K562 (cell line): ENCODE measurements around the gene TMEM11.

Experiments used
- CTCF ChIP-seq, 3 experiments: IDR thresholded peaks in 2 of 3; conservative IDR thresholded peaks in 1 of 3; 2 replicates each; pipeline ENCODE4 v1.5.1; 2011 to 2012; ENCODE audit warnings: low read length in 3 of 3, mild to moderate bottlenecking in 3 of 3, control low read depth in 2 of 3, improper control_type of control experiment in 1 of 3, inconsistent platforms in 1 of 3, low read depth in 1 of 3, mixed read lengths in 1 of 3, moderate library complexity in 1 of 3; ENCODE audit not compliant: insufficient read depth in 2 of 3
- HDAC8 ChIP-seq: fragments of 450-650 bp; IDR thresholded peaks from 2 replicates; pipeline ENCODE4 v1.6.1; 2016; ENCODE audit warnings: mild to moderate bottlenecking, missing genetic modification characterization, moderate library complexity, missing compliant biosample characterization
- SIN3A ChIP-seq, 2 experiments: fragments of 150-350 bp in 1 of 2; IDR thresholded peaks; 2 replicates each; pipeline ENCODE4 v1.6.1; 2011 to 2016; ENCODE audit warnings: borderline replicate concordance in 2 of 2, low read depth in 2 of 2, low read length in 2 of 2, mild to moderate bottlenecking in 2 of 2, moderate library complexity in 2 of 2; ENCODE audit not compliant: control insufficient read depth in 1 of 2
- SLC30A9 ChIP-seq: fragments of 250-450 bp; sonication (Bioruptor Pico); IDR thresholded peaks from 2 replicates; pipeline ENCODE4 v1.8.0; 2022; ENCODE audit warnings: mild to moderate bottlenecking, moderate library complexity
- ZBTB11 ChIP-seq, 3 experiments: fragments of 200-800 bp in 1 of 3; fragments of 250-450 bp in 1 of 3; fragments of 450-650 bp in 1 of 3; sonication (Bioruptor Pico) in 1 of 3; sonication (Bioruptor generic) in 1 of 3; formaldehyde crosslinking in 1 of 3; IDR thresholded peaks; 2 replicates each; pipeline versions ENCODE4 v1.6.1 to v1.8.0; 2016 to 2022; ENCODE audit warnings: mild to moderate bottlenecking in 2 of 3, missing genetic modification characterization in 2 of 3, missing compliant biosample characterization in 1 of 3, moderate library complexity in 1 of 3
- ZNF3 ChIP-seq: fragments of 250-450 bp; sonication (Bioruptor Pico); IDR thresholded peaks from 2 replicates; pipeline ENCODE4 v1.5.0; 2021; ENCODE audit warnings: mild to moderate bottlenecking, moderate library complexity

GRCh38 chr17:21253646-21254441 is 39.9 kb upstream of the TMEM11 start:
- TF ChIP-seq SLC30A9 (no peak), HDAC8 (tag) (no peak), SIN3A (IDR thresholded peaks at IDR 0.05; ENCODE audit: borderline replicate concordance in 2 of 2, control insufficient read depth in 1 of 2, low read depth in 2 of 2, low read length in 2 of 2) (no peak), CTCF (IDR thresholded peaks at IDR 0.05 in 2 of 3, conservative IDR thresholded peaks at IDR 0.05 in 1 of 3; ENCODE audit: insufficient read depth in 2 of 3, low read depth in 1 of 3, low read length in 3 of 3) (no peak), ZBTB11 (CRISPR knock-in tag; IDR thresholded peaks at IDR 0.05) (no peak), ZNF3 (CRISPR knock-in tag) (no peak)
